GM12801 (cell line): ENCODE measurements around the gene OR13C5.

ENCODE experiments used
- TF ChIP-seq, protein P1 (sequence below): IDR thresholded peaks from one replicate; pipeline ENCODE4 v1.5.1; 2011; ENCODE audit warnings: control low read depth; ENCODE audit not compliant: insufficient read length; ENCODE audit errors: extremely low read depth

The OR13C5 gene

DNA sequence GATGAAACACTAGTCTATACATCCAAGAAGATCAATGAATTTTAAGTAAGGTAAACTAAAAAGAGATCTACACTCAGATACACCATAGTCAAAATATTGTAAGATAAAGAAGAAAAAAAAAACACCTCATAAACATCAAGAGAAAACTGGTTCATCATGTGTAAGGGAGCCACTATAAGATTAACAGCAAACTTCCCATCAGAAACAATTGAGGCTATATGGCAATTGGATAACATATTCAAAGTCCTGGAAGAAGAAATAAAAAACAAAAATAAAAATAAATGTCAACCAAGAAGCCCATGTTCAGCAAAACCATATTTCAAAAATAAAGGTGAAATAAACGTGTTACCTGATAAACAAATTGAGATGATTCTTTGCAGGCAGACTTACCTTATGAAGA, 26.6 kb downstream of the OR13C5 start:
- TF ChIP-seq, protein P1, sequence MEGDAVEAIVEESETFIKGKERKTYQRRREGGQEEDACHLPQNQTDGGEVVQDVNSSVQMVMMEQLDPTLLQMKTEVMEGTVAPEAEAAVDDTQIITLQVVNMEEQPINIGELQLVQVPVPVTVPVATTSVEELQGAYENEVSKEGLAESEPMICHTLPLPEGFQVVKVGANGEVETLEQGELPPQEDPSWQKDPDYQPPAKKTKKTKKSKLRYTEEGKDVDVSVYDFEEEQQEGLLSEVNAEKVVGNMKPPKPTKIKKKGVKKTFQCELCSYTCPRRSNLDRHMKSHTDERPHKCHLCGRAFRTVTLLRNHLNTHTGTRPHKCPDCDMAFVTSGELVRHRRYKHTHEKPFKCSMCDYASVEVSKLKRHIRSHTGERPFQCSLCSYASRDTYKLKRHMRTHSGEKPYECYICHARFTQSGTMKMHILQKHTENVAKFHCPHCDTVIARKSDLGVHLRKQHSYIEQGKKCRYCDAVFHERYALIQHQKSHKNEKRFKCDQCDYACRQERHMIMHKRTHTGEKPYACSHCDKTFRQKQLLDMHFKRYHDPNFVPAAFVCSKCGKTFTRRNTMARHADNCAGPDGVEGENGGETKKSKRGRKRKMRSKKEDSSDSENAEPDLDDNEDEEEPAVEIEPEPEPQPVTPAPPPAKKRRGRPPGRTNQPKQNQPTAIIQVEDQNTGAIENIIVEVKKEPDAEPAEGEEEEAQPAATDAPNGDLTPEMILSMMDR, result no peak

DNA sequence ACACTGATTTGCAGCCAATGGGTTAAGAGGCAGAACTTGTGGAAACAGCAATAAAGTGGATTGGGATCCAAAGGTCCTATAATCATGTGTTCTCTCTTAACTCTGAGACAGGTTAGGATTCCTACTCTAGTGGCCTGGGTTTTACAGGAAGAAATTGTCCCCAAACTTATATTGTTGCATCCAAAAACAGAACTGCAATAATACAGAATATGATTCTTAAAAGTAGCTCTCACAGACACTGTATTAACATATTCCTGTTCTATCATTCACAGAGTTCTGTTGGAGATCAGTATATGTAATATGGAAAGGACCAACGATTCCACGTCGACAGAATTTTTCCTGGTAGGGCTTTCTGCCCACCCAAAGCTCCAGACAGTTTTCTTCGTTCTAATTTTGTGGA, 30.3 kb downstream of the OR13C5 start, which contains the start of gene OR13C8:
Gene OR13C8, plus strand, starts transcription at position 301 of the 400 bp plus-strand sequence. Its CDS starts 0 bp downstream, at position 301.
- TF ChIP-seq, protein P1, result no peak

DNA sequence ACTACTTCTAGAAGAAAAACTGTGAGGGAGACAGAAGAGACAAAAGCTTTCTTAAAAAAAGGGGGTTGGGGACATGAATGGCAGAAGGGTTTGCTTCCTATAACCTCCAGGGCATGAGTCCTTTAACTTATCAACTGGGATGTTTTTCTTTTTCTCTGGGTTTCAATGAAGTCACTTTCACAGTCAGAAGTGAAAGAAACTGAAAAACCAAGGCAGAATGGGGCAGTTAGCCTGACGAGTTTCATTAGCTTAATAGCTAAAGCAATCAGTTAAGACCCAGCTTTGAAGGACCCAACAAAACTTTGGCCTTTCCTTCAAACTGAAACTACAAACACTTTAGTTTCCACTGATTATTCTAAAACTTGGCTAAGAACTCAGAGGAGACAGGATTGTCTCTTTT, 34.9 kb downstream of the OR13C5 start:
- TF ChIP-seq, protein P1, result no peak

DNA sequence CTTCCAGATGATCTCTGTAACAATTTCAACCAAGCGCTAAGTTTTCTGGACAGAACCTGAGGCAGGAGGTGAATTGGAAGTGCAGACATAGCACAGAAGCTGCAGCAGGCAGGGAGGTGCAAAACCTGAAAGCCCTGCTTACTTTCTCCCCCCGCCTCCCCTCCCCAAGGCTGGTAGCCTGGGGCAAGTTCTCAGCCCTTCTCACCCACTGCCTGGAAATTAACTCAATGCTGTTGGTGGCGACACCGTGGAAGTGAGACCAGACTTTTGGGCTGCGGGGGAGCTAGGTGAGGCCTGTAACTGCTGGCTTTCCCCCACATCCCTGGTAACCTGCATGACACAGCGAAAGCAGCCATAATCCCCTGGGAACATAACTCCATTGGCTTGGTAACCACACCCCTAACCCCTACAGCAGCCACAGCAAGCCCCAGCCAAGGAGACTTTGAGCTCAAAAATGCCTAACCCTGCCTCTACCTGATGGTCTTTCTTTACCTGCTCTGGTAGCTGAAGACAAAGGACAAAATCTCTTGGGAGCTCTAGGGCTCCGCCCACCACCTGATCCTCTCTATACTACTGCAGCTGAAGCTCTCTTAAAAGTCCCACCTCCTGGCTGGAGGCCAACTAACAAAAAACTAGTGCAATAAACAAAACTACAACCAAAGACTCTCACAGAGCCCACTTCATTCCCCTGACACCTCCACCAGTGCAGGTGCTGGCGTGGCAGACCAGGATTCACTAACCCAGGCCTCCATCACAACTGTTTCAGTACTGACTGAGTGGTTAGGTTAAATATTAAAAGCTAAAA, 42.2 kb downstream of the OR13C5 start:
- TF ChIP-seq, protein P1, result no peak

DNA sequence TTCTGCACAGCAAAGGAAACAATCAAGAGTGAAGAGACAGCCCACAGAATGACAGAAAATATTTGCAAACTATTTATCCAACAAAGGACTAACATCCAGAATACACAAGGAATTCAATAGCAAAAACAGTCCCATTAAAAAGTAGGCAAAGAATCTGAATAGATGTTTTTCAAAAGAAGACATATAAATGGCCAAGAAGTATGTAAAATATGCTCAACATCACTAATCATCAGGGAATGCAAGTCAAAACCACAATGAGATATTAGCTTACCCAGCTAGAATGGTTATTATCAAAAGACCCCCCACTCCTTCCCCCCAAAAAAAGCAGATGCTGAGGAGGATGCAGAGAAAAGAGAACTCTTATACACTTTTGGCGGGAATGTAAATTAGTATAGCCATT, 43.7 kb downstream of the OR13C5 start:
- TF ChIP-seq, protein P1, result no peak

DNA sequence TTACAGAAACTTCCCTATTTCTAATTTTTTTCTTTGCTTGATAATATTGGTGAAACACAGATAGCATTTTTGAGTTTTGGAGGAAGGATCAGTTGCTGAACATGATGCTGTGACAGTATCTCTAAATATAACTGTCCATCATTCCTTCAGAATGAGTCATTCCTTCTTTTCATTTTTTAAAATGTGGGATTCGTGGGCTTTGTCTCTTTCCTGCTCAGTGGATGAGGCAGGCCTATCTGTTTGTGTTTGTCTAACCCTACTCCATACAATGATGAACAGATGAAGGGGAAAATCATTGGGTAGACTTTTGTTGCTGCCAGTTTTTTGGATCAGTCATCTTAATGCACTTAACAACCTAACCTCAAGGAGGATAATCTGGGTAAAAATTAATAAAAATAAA, 46.0 kb downstream of the OR13C5 start:
- TF ChIP-seq, protein P1, result no peak
